Melanocyte of skin (primary cell): ENCODE data around the gene ZNF444. TPM values are rescaled to one million over a fixed set of nuclear protein-coding genes. Genes with fewer than 3 reads are reported as not detected.

ENCODE experiments used
- small RNA-seq, 2 donors: library from RNA; depleted of rRNA; stranded (forward); fragments of <200 nt; gene quantifications; one replicate each; pipeline ENCODE3, GENCODE V24; 2012
- total RNA-seq, 2 donors: library from RNA; depleted of rRNA; stranded (reverse); fragments of >200 nt; gene quantifications; 2 replicates each; pipeline ENCODE4 v1.2.3, GENCODE V29; 2012

The ZNF444 gene
- total RNA-seq, result 10 to 100 TPM; 13.1 to 17.6 TPM

DNA sequence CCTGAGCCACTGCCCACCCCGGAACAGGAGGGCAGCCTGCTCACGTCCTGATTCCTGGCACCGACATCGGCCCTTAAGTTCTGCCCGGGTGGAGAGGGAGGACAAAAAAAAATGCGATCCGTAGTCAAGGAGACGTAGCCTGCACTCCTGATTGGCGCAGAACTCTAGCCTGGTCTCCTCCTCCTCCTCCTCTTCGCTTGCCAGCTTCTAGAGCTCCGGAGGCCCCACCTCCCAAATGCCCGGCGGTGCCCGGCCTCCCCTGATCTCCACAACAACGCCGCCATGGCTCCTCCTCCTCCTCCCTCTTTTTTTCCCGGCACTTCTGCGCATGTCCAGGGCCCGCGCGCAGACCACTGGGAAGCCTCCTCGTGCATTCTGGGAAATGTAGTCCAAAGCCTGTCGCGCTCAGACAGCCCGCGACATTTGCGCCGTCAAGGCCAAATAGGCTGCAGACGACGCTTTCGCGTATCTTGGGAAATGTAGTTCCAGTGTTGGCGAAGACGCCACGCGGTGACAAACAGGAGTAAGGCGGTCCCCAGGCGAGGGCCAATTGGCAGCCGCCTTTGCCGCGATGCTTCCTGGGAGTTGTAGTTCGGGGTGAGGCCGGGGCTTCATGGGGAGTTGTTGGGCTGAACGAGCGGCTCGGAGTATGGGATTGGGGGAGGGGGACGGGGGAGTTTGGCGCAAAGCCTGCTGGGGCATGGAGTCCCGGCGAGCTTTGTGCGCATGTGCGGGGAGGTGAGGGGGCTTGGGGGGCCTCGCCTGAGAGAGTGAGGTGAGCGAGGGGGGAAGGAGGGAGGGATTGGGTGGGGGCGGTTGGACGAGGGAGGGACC, at the start of gene ZNF444:
TSS of gene ZNF444 (plus strand) at position 705 of the 834 bp plus-strand sequence. CDS start 5,625 bp downstream, outside the sequence.

DNA sequence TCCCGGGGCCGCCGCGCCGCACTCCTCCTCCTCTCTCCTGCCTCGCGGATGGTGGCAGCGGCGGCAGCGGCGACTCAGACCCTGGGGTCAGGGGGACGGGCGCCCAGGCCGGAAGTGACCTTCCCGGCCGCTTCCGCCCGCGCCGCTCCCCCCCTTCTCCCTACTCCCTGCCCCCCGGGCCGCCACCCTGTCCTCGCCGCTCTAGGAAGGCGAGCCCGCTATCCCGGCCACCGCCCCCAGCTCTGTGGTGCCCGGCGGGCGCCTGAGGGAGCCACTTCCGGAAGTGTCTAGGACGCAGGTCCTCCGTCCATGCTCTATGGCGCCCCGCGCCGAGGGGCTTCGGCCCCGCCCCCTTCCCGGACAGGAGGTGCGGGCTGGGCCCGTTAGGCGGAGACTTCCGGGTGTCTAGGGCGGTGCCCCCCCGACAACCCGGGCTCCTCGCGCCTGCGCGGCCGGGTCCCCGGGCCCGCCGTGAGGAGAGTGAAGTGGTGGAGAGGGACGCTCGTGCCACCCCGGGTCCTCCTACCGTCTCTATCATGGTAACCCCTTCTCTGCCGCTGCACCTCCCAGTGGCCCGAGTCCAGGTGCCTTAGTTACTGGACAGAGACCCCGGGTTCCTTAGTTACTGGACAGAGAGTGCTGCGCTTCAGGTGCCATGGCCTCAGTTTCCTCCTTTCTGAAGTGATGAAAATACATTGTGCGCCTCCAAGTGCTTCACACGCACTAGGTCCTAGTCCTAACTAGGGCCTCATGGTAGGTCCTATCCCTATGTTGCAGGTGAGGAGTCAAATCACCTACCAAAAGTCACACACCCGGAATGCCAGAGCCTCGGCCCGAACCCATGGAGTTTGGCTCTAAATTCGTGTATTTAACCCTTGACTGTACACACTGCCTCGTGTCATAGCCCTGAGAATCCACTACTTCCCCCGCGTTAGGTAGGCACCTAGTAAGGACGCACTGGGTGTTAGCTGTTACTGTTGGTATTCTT, 19.6 kb upstream of the ZNF444 start, which contains the start of gene ZNF787:
TSS of gene ZNF787 (minus strand) at position 116 of the 988 bp plus-strand sequence. CDS start 18,078 bp downstream, outside the sequence.

DNA sequence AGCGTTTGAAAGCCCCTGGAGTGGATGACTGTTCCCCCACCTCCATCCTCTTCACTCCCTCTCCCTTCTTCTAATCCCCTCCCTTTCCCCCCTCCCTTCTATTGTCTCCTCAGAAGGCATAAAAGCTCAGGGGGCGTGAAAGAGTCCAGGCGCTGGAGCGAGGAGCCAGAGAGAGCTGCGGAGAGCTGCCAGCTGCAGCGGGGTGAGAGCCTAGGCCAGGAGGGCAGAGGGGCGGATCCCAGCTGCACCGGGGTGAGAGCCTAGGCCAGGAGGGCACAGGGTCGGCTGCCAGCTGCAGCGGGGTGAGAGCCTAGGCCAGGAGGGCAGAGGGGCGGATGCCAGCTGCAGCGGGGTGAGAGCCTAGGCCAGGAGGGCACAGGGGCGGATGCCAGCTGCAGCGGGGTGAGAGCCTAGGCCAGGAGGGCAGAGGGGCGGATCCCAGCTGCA, 34.8 kb downstream of the ZNF444 start, which contains the start of gene GALP:
TSS of gene GALP (plus strand) at position 148 of the 447 bp plus-strand sequence. CDS start 1,101 bp downstream, outside the sequence.

DNA sequence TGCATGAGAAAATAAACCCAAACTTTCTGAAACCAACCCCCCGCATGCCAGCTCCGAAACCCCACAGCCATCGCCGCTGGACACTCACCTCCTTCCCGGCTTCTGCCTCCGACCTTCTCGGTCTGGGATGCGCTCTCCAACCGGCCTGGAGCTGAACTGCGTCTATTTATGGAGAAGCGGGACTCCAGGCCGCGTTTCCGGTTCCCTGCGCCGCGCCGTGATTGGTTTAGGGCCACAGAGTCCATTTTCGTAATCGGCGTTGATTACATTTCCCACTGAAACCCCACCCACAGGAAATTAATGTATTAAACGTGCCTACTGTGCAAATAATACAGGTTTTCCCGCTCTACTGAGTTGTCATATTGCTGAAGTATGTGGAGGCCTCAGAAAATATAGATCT, 56.6 kb downstream of the ZNF444 start, which contains the start of gene ZSCAN5B:
TSS of gene ZSCAN5B (minus strand) at position 138 of the 400 bp plus-strand sequence. CDS start 4,731 bp downstream, outside the sequence.

DNA sequence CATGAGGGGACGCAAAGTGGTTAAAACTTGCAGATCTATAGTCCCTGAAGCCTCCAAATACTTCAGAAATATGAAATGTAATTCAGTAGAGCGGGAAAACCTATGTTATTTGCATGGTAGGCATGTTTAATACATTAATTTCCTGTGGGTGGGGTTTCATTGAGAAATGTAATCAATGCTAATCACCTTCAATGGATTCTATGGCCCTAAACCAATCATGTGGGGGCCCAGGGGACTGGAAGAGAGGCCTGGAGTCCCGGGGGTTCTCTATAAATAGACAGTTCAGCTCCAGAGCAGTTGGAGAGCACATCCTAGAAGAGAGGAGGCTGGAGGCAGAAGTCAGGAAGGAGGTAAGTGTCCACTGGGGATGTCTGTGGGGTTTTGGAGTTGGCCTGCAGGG, 60.9 kb downstream of the ZNF444 start, which contains the start of gene ZSCAN5C:
TSS of gene ZSCAN5C (plus strand) at position 301 of the 400 bp plus-strand sequence. CDS start 3,641 bp downstream, outside the sequence.

Small RNAs within 50 kb of the gene (small RNA-seq; reads per million reads assigned to genes)
- gene AC024580.2 (0 reads per million in 2 donors), gene RF00019 (0 reads per million in 2 donors)

Other genes with a start within 250 kb of the ZNF444 start
- gene NLRP13, start 209.0 kb upstream of the ZNF444 start, total RNA-seq, result not detected
- gene NLRP8, start 193.5 kb upstream of the ZNF444 start, total RNA-seq, result not detected
- not detected for gene NLRP5, start 154.5 kb upstream of the ZNF444 start, total RNA-seq
- 10 to 100 TPM; 23.4 to 30.0 TPM for gene ZNF787, start 20.0 kb upstream of the ZNF444 start, total RNA-seq
- gene GALP, start 34.7 kb downstream of the ZNF444 start, total RNA-seq, result not detected
- gene ZSCAN5B, start 56.5 kb downstream of the ZNF444 start, total RNA-seq, result not detected
- not detected for gene ZSCAN5C, start 61.0 kb downstream of the ZNF444 start, total RNA-seq
- gene EDDM13, start 131.5 kb downstream of the ZNF444 start, total RNA-seq, result not detected
- 1 to 10 TPM; 5.0 to 7.2 TPM for gene ZSCAN5A, start 173.6 kb downstream of the ZNF444 start, total RNA-seq